HepG2 (cell line): ENCODE data around the gene SLC34A3. TPM values are rescaled to one million over a fixed set of nuclear protein-coding genes. Genes with fewer than 3 reads are reported as not detected.

Experiments
- ATAC-seq: fragments of 200-7000 bp; cut with Tn5 transposase; 3 replicates; pipeline ENCODE4 v1.9.1; 2020; ENCODE audit warnings: mild to moderate bottlenecking, moderate library complexity
- BruUV-seq: library from RNA; stranded (reverse); fragments of 400-500 nt; replicated peaks from 2 replicates; lab custom pipeline; 2021; lab: Mats Ljungman, UMichigan
- CTCF ChIA-PET: fragments of 300-600 bp; formaldehyde crosslinking; extraction: SDS; loops from one replicate; lab custom pipeline; 2021; ENCODE audit warnings: low total read pairs, inconsistent platforms, low intra/inter-chr PET ratio; lab: Yijun Ruan, JAX
- POLR2A ChIA-PET: fragments of 350-600 bp; sonication (Branson Sonifier 250); formaldehyde crosslinking; loops from one replicate; lab custom pipeline; 2020; ENCODE audit warnings: antibody characterized with exemption, inconsistent platforms; lab: Yijun Ruan, JAX
- DNase-seq: peaks from one replicate; pipeline ENCODE4 v3.0.0-alpha.2; 2015; ENCODE audit warnings: low spot score
- FAIRE-seq: peaks from 3 replicates; lab custom pipeline; 2011; peaks lifted over from hg19 to GRCh38; lab: Jason Lieb, UNC
- H2AFZ ChIP-seq: one replicate; pipeline ENCODE4 v1.6.1; 2011; ENCODE audit warnings: low read length, inconsistent platforms
- H3K27ac ChIP-seq: fragments of 300-600 bp; 3 replicates; pipeline ENCODE4 v1.8.0; 2011; ENCODE audit warnings: mixed run types, mild to moderate bottlenecking, mixed read lengths, low read length, inconsistent platforms; ENCODE audit not compliant: insufficient read depth; ENCODE audit errors: extremely low read length
- H3K27me3 ChIP-seq, 2 experiments: fragments of 200-600 bp in 1 of 2; 2 replicates in 1 of 2; 3 replicates in 1 of 2; pipeline versions ENCODE4 v1.6.0 to v1.8.0; 2011; ENCODE audit warnings: low read length in 2 of 2, mild to moderate bottlenecking in 2 of 2, moderate library complexity in 2 of 2, inconsistent platforms in 1 of 2; ENCODE audit not compliant: insufficient read depth in 2 of 2, control insufficient read depth in 1 of 2
- H3K36me3 ChIP-seq, 2 experiments: fragments of 200-600 bp in 1 of 2; replicated peaks in 1 of 2; 2 replicates in 1 of 2; 3 replicates in 1 of 2; pipeline versions ENCODE4 v1.5.1 to v1.8.0; 2011; ENCODE audit warnings: low read length in 2 of 2, inconsistent platforms in 1 of 2; ENCODE audit not compliant: insufficient read depth in 2 of 2, control insufficient read depth in 1 of 2
- H3K4me1 ChIP-seq: 2 replicates; pipeline ENCODE4 v1.5.1; 2012; ENCODE audit warnings: low read length, inconsistent platforms; ENCODE audit not compliant: insufficient read depth
- H3K4me2 ChIP-seq: 2 replicates; pipeline ENCODE4 v1.6.0; 2011; ENCODE audit warnings: low read depth, low read length, inconsistent platforms
- H3K4me3 ChIP-seq, 3 experiments: fragments of 200-600 bp in 1 of 3; sonication (generic), shearing (Covaris generic) in 1 of 3; replicated peaks in 1 of 3; 2 replicates each; pipeline ENCODE4 v1.5.1; 2011 to 2016; ENCODE audit warnings: low read length in 3 of 3, inconsistent platforms in 2 of 3, low read depth in 2 of 3, mild to moderate bottlenecking in 2 of 3, control low read depth in 1 of 3, mixed read lengths in 1 of 3; ENCODE audit not compliant: insufficient read depth in 1 of 3
- H3K79me2 ChIP-seq: one replicate; pipeline ENCODE4 v1.6.1; 2011; ENCODE audit warnings: low read length, inconsistent platforms; ENCODE audit not compliant: insufficient read depth
- H3K9ac ChIP-seq: 2 replicates; pipeline ENCODE4 v1.6.0; 2011; ENCODE audit warnings: mild to moderate bottlenecking, low read depth, low read length, inconsistent platforms; ENCODE audit not compliant: insufficient read depth
- H3K9me3 ChIP-seq: 2 replicates; pipeline ENCODE4 v1.5.1; 2012; ENCODE audit warnings: mild to moderate bottlenecking, low read length
- H4K20me1 ChIP-seq: 2 replicates; pipeline ENCODE4 v1.6.0; 2011; ENCODE audit warnings: inconsistent platforms, mild to moderate bottlenecking, low read length, moderate library complexity; ENCODE audit not compliant: insufficient read depth
- ARNT2 ChIP-seq: sonication (generic); formaldehyde crosslinking; IDR thresholded peaks from 2 replicates; pipeline ENCODE4 v1.8.0; 2022; ENCODE audit warnings: mild to moderate bottlenecking, low read depth, missing genetic modification reagents, moderate library complexity
- BCLAF1 ChIP-seq: fragments of 450-650 bp; IDR thresholded peaks from 2 replicates; pipeline ENCODE4 v1.6.1; 2017; ENCODE audit warnings: mild to moderate bottlenecking
- CBX5 ChIP-seq: sonication (generic); formaldehyde crosslinking; IDR thresholded peaks from 2 replicates; pipeline ENCODE4 v1.4.0; 2020; ENCODE audit warnings: missing genetic modification reagents, borderline replicate concordance
- GPN1 ChIP-seq: sonication (generic); formaldehyde crosslinking; IDR thresholded peaks from 2 replicates; pipeline ENCODE4 v1.5.1; 2020; ENCODE audit warnings: missing genetic modification reagents, borderline replicate concordance
- HDAC2 ChIP-seq: sonication (generic); formaldehyde crosslinking; IDR thresholded peaks from 2 replicates; pipeline ENCODE4 v1.4.0; 2020; ENCODE audit warnings: missing genetic modification reagents
- HDAC6 ChIP-seq: fragments of 200-600 bp; sonication (generic); IDR thresholded peaks from 2 replicates; pipeline ENCODE4 v1.7.0; 2017; ENCODE audit warnings: mild to moderate bottlenecking, antibody characterized with exemption, low read length, low read depth
- KDM5B ChIP-seq: sonication (generic); formaldehyde crosslinking; IDR thresholded peaks from 2 replicates; pipeline ENCODE4 v1.4.0; 2020; ENCODE audit warnings: missing genetic modification reagents, mild to moderate bottlenecking, borderline replicate concordance
- RFXAP ChIP-seq: sonication (generic); formaldehyde crosslinking; IDR thresholded peaks from 2 replicates; pipeline ENCODE4 v1.4.0; 2020; ENCODE audit warnings: missing genetic modification reagents, borderline replicate concordance
- USF2 ChIP-seq, 2 experiments: sonication (generic) in 1 of 2; formaldehyde crosslinking in 1 of 2; IDR thresholded peaks; 2 replicates each; pipeline versions ENCODE4 v1.5.1 to v1.6.1; 2011 to 2020; ENCODE audit warnings: borderline replicate concordance in 1 of 2, low read depth in 1 of 2, low read length in 1 of 2, mild to moderate bottlenecking in 1 of 2, missing genetic modification reagents in 1 of 2, moderate library complexity in 1 of 2
- ZBTB3 ChIP-seq: sonication (generic); formaldehyde crosslinking; IDR thresholded peaks from 2 replicates; pipeline ENCODE4 v1.4.0; 2020; ENCODE audit warnings: low read depth, mild to moderate bottlenecking, moderate library complexity, missing genetic modification reagents, borderline replicate concordance
- ZNF12 ChIP-seq: sonication (generic); formaldehyde crosslinking; IDR thresholded peaks from 2 replicates; pipeline ENCODE4 v1.5.0; 2020; ENCODE audit warnings: missing genetic modification reagents
- ZNF121 ChIP-seq: sonication (generic); formaldehyde crosslinking; IDR thresholded peaks from 2 replicates; pipeline ENCODE4 v1.5.0; 2020; ENCODE audit warnings: mild to moderate bottlenecking, missing genetic modification reagents
- ZNF335 ChIP-seq: sonication (generic); formaldehyde crosslinking; IDR thresholded peaks from 2 replicates; pipeline ENCODE4 v1.4.0; 2020; ENCODE audit warnings: missing genetic modification reagents
- ZNF558 ChIP-seq: sonication (generic); formaldehyde crosslinking; IDR thresholded peaks from 2 replicates; pipeline ENCODE4 v1.9.0; 2022; ENCODE audit warnings: mild to moderate bottlenecking, missing genetic modification reagents, borderline replicate concordance
- ZNF768 ChIP-seq: sonication (generic); formaldehyde crosslinking; IDR thresholded peaks from 2 replicates; pipeline ENCODE4 v1.4.0; 2020; ENCODE audit warnings: missing genetic modification reagents
- ZNF800 ChIP-seq: sonication (generic); formaldehyde crosslinking; IDR thresholded peaks from 2 replicates; pipeline ENCODE4 v1.4.0; 2020; ENCODE audit warnings: missing genetic modification reagents
- WGBS: methylation state at CpG from one replicate; pipeline ENCODE4 v1.1.6; 2017; ENCODE audit warnings: low lambda C conversion rate; 5-methylcytosine and 5-hydroxymethylcytosine counted together
- in situ Hi-C: cut with HindIII; loops from 2 replicates; pipeline ENCODE4 v1.10.0; 2017; ENCODE audit warnings: low pct_unique_long_range_greater_than_20kb; ENCODE audit not compliant: extremely low pct_ligation_motif_present
- intact Hi-C: fragments of 100-400 bp; cut with micrococcal nuclease; formaldehyde crosslinking; loops from one replicate; pipeline ENCODE4 v1.10.0; 2022; ENCODE audit not compliant: unreplicated experiment
- polyA plus RNA-seq, 8 experiments: library from polyadenylated mRNA; depleted of rRNA in 3 of 8; stranded (reverse) in 7 of 8; unstranded in 1 of 8; fragments of >200 nt; fragmentation: Illumina TruSeq in 4 of 8; extraction: Trizol in 4 of 8; gene quantifications; 2 replicates each; pipeline versions ENCODE4 v1.2.1 to v1.2.3, GENCODE V29; 2011 to 2016; ENCODE audit warnings: low read depth in 4 of 8, missing spikeins in 1 of 8, mixed read lengths in 1 of 8; ENCODE audit not compliant: insufficient read depth in 1 of 8
- total RNA-seq, 5 experiments: library from RNA; depleted of rRNA; stranded (reverse); fragments of >200 nt; fragmentation: Illumina TruSeq; extraction: Trizol; gene quantifications; 2 replicates each; pipeline ENCODE4 v1.2.3, GENCODE V29; 2016; ENCODE audit warnings: low read depth in 1 of 5

Gene SLC34A3
- total and polyA plus RNA-seq, 2 of the 13 experiments (the other 11 are each of a cell fraction or from before 2014, with no cell fraction given), result 0.07 to 1.0 TPM

GRCh38 chr9:137254624-137255447, 24.1 kb downstream of the SLC34A3 start, which contains the start of gene NELFB:
Gene NELFB, plus strand, starts transcription at chr9:137255327.
- ChIA-PET POLR2A (interaction anchor here (0.8 to 14.2 kb wide), 15 partner anchors 12 to 199 kb away, joined by 3 to 317 read pairs (median 4); partner anchors contain the start of genes ANAPC2, ENTPD8, EXD3 and NOXA1), CTCF (no interaction called here)
- Histone ChIP-seq H3K27me3 (no peaks in the 10 kb centered on the region; a peak in 1 of 5 replicates), H3K9ac (peak within 1 kb of the TSS; percentile 86), H3K4me2 (peak within 1 kb of the TSS; percentile 91), H3K36me3 (peaks cover 11 to 17% of the 10 kb centered on the region in 2 experiments; a peak in 4 of 5 replicates), H3K79me2 (peaks cover 18% of the 10 kb centered on the region), H3K4me1 (peaks cover 57% of the 10 kb centered on the region), H3K9me3 (no peaks in the 10 kb centered on the region), H2AFZ (no peak within 1 kb of the TSS), H3K4me3 (peak within 1 kb of the TSS; percentile 91 to 98 (median 91)), H4K20me1 (no peaks in the 10 kb centered on the region), H3K27ac (peak within 1 kb of the TSS; percentile 80)
- BruUV-seq, result TSS peak; percentile 69
- DNase-seq (peak; percentile 76), ATAC-seq (peak; percentile 53), FAIRE-seq (no peak)
- intact Hi-C loops, result no loop called here
- in situ Hi-C loops, result no loop called here
- 4% methylated on average over 8 of the region's 105 CpGs for WGBS
- TF ChIP-seq ZNF558 (CRISPR knock-in tag) (no peak; the same call in 1 of the 2 replicates), ZNF768 (CRISPR knock-in tag) (0 out of 2 replicates have a peak, but pooled peaks have one; percentile 47), USF2 (IDR thresholded peaks at IDR 0.05; ENCODE audit: low read depth, low read length) (no peak), USF2 (CRISPR knock-in tag; IDR thresholded peaks at IDR 0.05; ENCODE audit: borderline replicate concordance) (no peak), HDAC6 (no peak), KDM5B (peak; percentile 29; the same call in 1 of the 2 replicates), CBX5 (no peak), ZBTB3 (no peak), ARNT2 (CRISPR knock-in tag) (peak; percentile 60), ZNF800 (CRISPR knock-in tag) (no peak), ZNF121 (CRISPR knock-in tag) (no peak), ZNF12 (CRISPR knock-in tag) (no peak; the same call in 1 of the 2 replicates), ZNF335 (CRISPR knock-in tag) (no peak), HDAC2 (no peak; the same call in 1 of the 2 replicates), RFXAP (peak; percentile 88), GPN1 (no peak; the same call in 1 of the 2 replicates), BCLAF1 (no peak)
